Astrocyte (in vitro differentiated cells and primary cell): Measurements from ENCODE around the gene RABGAP1L. TPM values are rescaled to one million over a fixed set of nuclear protein-coding genes. Genes with fewer than 3 reads are reported as not detected.

Source experiments
- DNase-seq: peaks from one replicate; pipeline ENCODE4 v3.0.0-alpha.2; 2010; ENCODE audit warnings: low read depth
- FAIRE-seq: peaks from 2 replicates; lab custom pipeline; 2011; peaks lifted over from hg19 to GRCh38; lab: Jason Lieb, UNC
- H2AFZ ChIP-seq: 2 replicates; pipeline ENCODE4 v1.6.0; 2012; ENCODE audit warnings: low read depth, low read length, inconsistent platforms
- H3K27ac ChIP-seq: 2 replicates; pipeline ENCODE4 v1.5.1; 2011; ENCODE audit warnings: low read depth, low read length, inconsistent platforms
- H3K27me3 ChIP-seq: 2 replicates; pipeline ENCODE4 v1.6.0; 2011; ENCODE audit warnings: low read length, inconsistent platforms; ENCODE audit not compliant: insufficient read depth
- H3K36me3 ChIP-seq: 2 replicates; pipeline ENCODE4 v1.5.1; 2011; ENCODE audit warnings: low read length, inconsistent platforms; ENCODE audit not compliant: insufficient read depth
- H3K4me1 ChIP-seq: 2 replicates; pipeline ENCODE4 v1.5.1; 2011; ENCODE audit warnings: low read length, inconsistent platforms; ENCODE audit not compliant: insufficient read depth
- H3K4me2 ChIP-seq: 2 replicates; pipeline ENCODE4 v1.6.0; 2012; ENCODE audit warnings: low read length, inconsistent platforms
- H3K4me3 ChIP-seq: 2 replicates; pipeline ENCODE4 v1.5.1; 2011; ENCODE audit warnings: low read depth, mild to moderate bottlenecking, low read length, inconsistent platforms; ENCODE audit not compliant: insufficient read depth
- H3K79me2 ChIP-seq: 2 replicates; pipeline ENCODE4 v1.6.0; 2012; ENCODE audit warnings: mild to moderate bottlenecking, low read length, inconsistent platforms; ENCODE audit not compliant: insufficient read depth
- H3K9ac ChIP-seq: 2 replicates; pipeline ENCODE4 v1.6.0; 2012; ENCODE audit warnings: mild to moderate bottlenecking, low read length, inconsistent platforms
- H3K9me3 ChIP-seq: 2 replicates; pipeline ENCODE4 v1.5.1; 2012; ENCODE audit warnings: low read depth, mild to moderate bottlenecking, low read length, inconsistent platforms; ENCODE audit not compliant: insufficient read depth
- H4K20me1 ChIP-seq: 2 replicates; pipeline ENCODE4 v1.6.0; 2012; ENCODE audit warnings: low read length, inconsistent platforms; ENCODE audit not compliant: insufficient read depth
- H3K27ac Mint-ChIP-seq: one replicate; pipeline ENCODE4 v1.8.0; 2021; ENCODE audit warnings: mild to moderate bottlenecking, mixed read lengths; ENCODE audit not compliant: unreplicated experiment
- H3K27me3 Mint-ChIP-seq: one replicate; pipeline ENCODE4 v1.8.0; 2021; ENCODE audit warnings: low read depth, mixed read lengths; ENCODE audit not compliant: unreplicated experiment
- H3K36me3 Mint-ChIP-seq: one replicate; pipeline ENCODE4 v1.8.0; 2021; ENCODE audit warnings: low read depth, mixed read lengths; ENCODE audit not compliant: unreplicated experiment
- H3K4me1 Mint-ChIP-seq: one replicate; pipeline ENCODE4 v1.8.0; 2021; ENCODE audit warnings: low read depth, mixed read lengths; ENCODE audit not compliant: unreplicated experiment
- H3K4me3 Mint-ChIP-seq: one replicate; pipeline ENCODE4 v1.8.0; 2021; ENCODE audit warnings: mild to moderate bottlenecking, moderate library complexity, mixed read lengths; ENCODE audit not compliant: unreplicated experiment
- H3K9me3 Mint-ChIP-seq: one replicate; pipeline ENCODE4 v1.8.0; 2021; ENCODE audit warnings: mild to moderate bottlenecking, mixed read lengths; ENCODE audit not compliant: unreplicated experiment
- CTCF ChIP-seq: IDR thresholded peaks from 2 replicates; pipeline ENCODE4 v1.5.1; 2011; ENCODE audit warnings: low read depth, mild to moderate bottlenecking, inconsistent platforms, low read length, moderate library complexity; ENCODE audit not compliant: insufficient read depth
- EZH2 ChIP-seq: IDR thresholded peaks from 2 replicates; pipeline ENCODE4 v1.6.1; 2012; ENCODE audit warnings: mild to moderate bottlenecking, low read length, inconsistent platforms; ENCODE audit not compliant: insufficient read depth
- total RNA-seq: library from RNA; stranded (reverse); gene quantifications from 2 replicates; pipeline ENCODE4 v1.2.1, GENCODE V29; 2021

Gene RABGAP1L
- total RNA-seq, 1 donor from 2014 or later: 40.2 TPM

GRCh38 chr1:174219606-174220370 is 60.5 kb downstream of the RABGAP1L start:
- DNase-seq: no peak
- Mint-ChIP-seq H3K9me3 (peaks cover 5% of the 10 kb centered on the region), H3K27me3 (no peaks in the 10 kb centered on the region), H3K4me3 (no peak overlapping the region), H3K4me1 (no peaks in the 10 kb centered on the region), H3K27ac (no peak overlapping the region), H3K36me3 (peaks cover 9% of the 10 kb centered on the region)
- Histone ChIP-seq H3K4me3 (no peak overlapping the region), H4K20me1 (peaks cover 17% of the 10 kb centered on the region), H3K27me3 (no peaks in the 10 kb centered on the region), H3K4me2 (no peak overlapping the region), H3K9ac (no peak overlapping the region), H3K79me2 (peaks cover 7% of the 10 kb centered on the region), H3K36me3 (no peaks in the 10 kb centered on the region), H3K9me3 (no peaks in the 10 kb centered on the region), H3K4me1 (no peaks in the 10 kb centered on the region), H3K27ac (no peak overlapping the region), H2AFZ (no peak overlapping the region)
- no peak for FAIRE-seq
- TF ChIP-seq EZH2 (no peak), CTCF (no peak)

GRCh38 chr1:174221681-174222080 is 62.4 kb downstream of the RABGAP1L start:
- Mint-ChIP-seq H3K27me3 (no peaks in the 10 kb centered on the region), H3K9me3 (peaks cover 5% of the 10 kb centered on the region), H3K4me3 (no peak overlapping the region), H3K4me1 (no peaks in the 10 kb centered on the region), H3K27ac (no peak overlapping the region), H3K36me3 (peaks cover 9% of the 10 kb centered on the region)
- Histone ChIP-seq H4K20me1 (peaks cover 20% of the 10 kb centered on the region), H3K4me2 (no peak overlapping the region), H2AFZ (no peak overlapping the region), H3K9me3 (no peaks in the 10 kb centered on the region), H3K4me3 (no peak overlapping the region), H3K27me3 (no peaks in the 10 kb centered on the region), H3K9ac (no peak overlapping the region), H3K36me3 (no peaks in the 10 kb centered on the region), H3K79me2 (peaks cover 7% of the 10 kb centered on the region), H3K27ac (no peak overlapping the region), H3K4me1 (no peaks in the 10 kb centered on the region)
- no peak for TF ChIP-seq CTCF
- no peak for TF ChIP-seq EZH2
- DNase-seq: no peak
- FAIRE-seq: no peak
